ES-I3 (cell line): ENCODE measurements around the gene EVA1A.

ENCODE experiments used
- H3K36me3 ChIP-seq: 2 replicates; pipeline ENCODE4 v1.6.1; 2013; ENCODE audit warnings: mild to moderate bottlenecking, low read length, control low read depth, moderate library complexity; ENCODE audit not compliant: insufficient read depth
- H3K4me1 ChIP-seq: 2 replicates; pipeline ENCODE4 v1.6.1; 2013; ENCODE audit warnings: mild to moderate bottlenecking, control low read depth, low read length; ENCODE audit not compliant: insufficient read depth
- H3K9ac ChIP-seq: 2 replicates; pipeline ENCODE4 v1.6.1; 2013; ENCODE audit warnings: low read depth, mild to moderate bottlenecking, low read length, moderate library complexity
- H3K9me3 ChIP-seq: 2 replicates; pipeline ENCODE4 v1.6.1; 2013; ENCODE audit warnings: mild to moderate bottlenecking, low read length, moderate library complexity; ENCODE audit not compliant: control insufficient read depth, insufficient read depth

EVA1A gene

GRCh38 chr2:75465317-75465984, 95.3 kb downstream of the EVA1A start:
- peaks cover 6% of the 10 kb centered on the region; the same call in 1 of the 2 replicates for H3K4me1 ChIP-seq
- H3K36me3 ChIP-seq = no peaks in the 10 kb centered on the region
- H3K9ac ChIP-seq = no peak overlapping the region
- H3K9me3 ChIP-seq = no peaks in the 10 kb centered on the region

GRCh38 chr2:75464348-75464946, 96.3 kb downstream of the EVA1A start:
- Histone ChIP-seq H3K4me1 (peaks cover 6% of the 10 kb centered on the region; the same call in 1 of the 2 replicates), H3K36me3 (no peaks in the 10 kb centered on the region), H3K9ac (no peak overlapping the region), H3K9me3 (no peaks in the 10 kb centered on the region)

- H3K9ac ChIP-seq = no peak overlapping the region
- H3K36me3 ChIP-seq = no peaks in the 10 kb centered on the region
- H3K9me3 ChIP-seq = no peaks in the 10 kb centered on the region
- H3K4me1 ChIP-seq = peaks cover 8% of the 10 kb centered on the region; the same call in 1 of the 2 replicates
Measured at GRCh38 chr2:75462721-75463120, 98.0 kb downstream of the EVA1A start.

DNA sequence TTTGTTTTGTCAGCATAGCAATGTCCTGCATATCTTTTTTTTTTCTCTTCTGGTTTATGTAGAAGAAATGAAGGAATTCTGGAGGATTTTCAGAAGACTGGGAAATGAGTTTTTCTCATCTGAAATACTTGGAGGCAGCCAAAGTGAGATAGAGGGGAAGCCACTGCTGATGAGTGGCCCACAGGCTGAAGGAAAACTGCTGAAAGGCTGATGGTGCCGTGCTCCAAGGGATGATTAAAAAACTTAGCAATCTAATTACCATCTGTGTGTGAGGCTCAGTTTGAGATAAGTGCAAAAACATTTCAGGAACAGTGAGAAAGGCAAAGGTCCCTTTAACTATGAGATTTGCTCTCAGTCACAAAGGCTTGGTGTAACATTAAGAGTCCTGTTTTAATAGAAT, 98.5 kb downstream of the EVA1A start:
- Histone ChIP-seq H3K36me3 (no peaks in the 10 kb centered on the region), H3K9me3 (no peaks in the 10 kb centered on the region), H3K4me1 (peaks cover 10% of the 10 kb centered on the region; the same call in 1 of the 2 replicates), H3K9ac (no peak overlapping the region)

- peaks cover 10% of the 10 kb centered on the region; the same call in 1 of the 2 replicates for H3K4me1 ChIP-seq
- no peaks in the 10 kb centered on the region for H3K36me3 ChIP-seq
- H3K9ac ChIP-seq = no peak overlapping the region
- H3K9me3 ChIP-seq = no peaks in the 10 kb centered on the region
Measured at GRCh38 chr2:75460630-75461029, 100.1 kb downstream of the EVA1A start.

DNA sequence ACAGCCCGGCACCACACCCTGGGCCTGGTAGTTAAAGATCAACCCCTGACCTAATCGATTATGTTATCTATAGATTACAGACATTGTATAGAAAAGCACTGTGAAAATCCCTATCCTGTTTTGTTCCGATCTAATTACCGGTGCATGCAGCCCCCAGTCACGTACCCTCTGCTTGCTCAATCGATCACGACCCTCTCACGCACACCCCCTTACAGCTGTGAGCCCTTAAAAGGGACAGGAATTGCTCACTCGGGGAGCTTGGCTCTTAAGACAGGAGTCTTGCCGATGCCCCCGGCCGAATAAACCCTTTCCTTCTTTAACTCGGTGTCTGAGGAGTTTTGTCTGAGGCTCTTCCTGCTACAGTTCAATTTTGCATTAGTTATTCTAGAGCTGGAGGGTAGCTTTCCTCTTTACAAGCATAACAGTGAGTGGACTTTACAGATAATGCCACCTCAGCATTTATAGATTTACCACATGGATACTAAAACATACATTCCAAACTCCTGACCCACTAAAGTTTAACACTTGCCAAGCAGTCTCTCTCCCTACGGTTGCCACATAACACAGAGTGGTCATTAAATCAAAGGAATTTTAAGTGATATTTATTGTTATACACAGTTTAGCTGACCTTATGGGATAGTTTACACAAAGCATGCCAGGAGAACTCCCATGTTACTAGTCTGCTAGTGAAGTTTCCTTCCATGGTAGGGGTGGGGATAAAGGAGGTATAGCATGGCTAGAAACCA, 101.0 kb downstream of the EVA1A start:
- Histone ChIP-seq H3K36me3 (no peaks in the 10 kb centered on the region), H3K4me1 (peaks cover 10% of the 10 kb centered on the region; the same call in 1 of the 2 replicates), H3K9me3 (no peaks in the 10 kb centered on the region), H3K9ac (no peak overlapping the region)

DNA sequence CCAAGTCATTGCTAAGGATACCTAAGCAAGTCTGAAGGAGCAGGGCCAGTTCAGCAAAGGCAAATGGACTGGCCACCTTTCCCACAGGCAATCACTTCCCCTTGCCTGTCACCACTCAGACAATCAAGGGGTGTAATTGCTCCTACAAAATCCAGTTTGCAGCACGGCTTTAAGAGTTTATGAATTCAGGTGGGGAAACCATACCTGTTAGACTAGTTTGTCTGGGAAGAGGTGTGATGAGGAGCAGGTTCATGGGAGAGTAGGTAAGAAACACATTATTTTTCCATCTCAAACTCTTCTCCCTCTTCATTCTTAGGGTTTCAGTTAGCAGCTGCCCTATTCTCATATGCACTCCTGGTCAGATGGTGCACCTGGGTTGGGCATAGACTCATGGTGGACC, 102.5 kb downstream of the EVA1A start:
- Histone ChIP-seq H3K9ac (no peak overlapping the region), H3K4me1 (peaks cover 23% of the 10 kb centered on the region), H3K36me3 (no peaks in the 10 kb centered on the region), H3K9me3 (no peaks in the 10 kb centered on the region)

GRCh38 chr2:75456825-75457224, 103.9 kb downstream of the EVA1A start:
- peaks cover 17% of the 10 kb centered on the region for H3K4me1 ChIP-seq
- no peak overlapping the region for H3K9ac ChIP-seq
- no peaks in the 10 kb centered on the region for H3K9me3 ChIP-seq
- H3K36me3 ChIP-seq = no peaks in the 10 kb centered on the region

DNA sequence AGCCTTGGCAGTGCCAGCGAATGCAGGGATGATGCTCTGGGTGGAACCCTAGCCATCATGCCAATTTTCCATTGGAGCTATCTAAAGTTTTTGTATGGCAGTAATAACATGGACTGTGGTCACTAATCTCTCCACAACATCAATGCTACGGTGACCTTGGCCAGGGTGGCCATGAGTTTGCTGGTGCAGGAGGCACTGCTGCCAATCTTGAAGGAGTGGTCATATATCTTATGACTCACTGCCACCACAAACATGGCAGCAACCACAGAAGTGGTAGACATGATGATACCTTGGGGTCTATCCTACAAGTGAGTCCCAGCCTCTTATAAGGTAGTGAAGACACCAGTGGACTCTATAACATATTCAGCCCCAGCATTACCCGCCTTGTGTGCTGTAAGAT, 104.6 kb downstream of the EVA1A start:
- Histone ChIP-seq H3K9me3 (no peaks in the 10 kb centered on the region; the same call in 1 of the 2 replicates), H3K36me3 (no peaks in the 10 kb centered on the region), H3K9ac (no peak overlapping the region), H3K4me1 (peaks cover 17% of the 10 kb centered on the region)

DNA sequence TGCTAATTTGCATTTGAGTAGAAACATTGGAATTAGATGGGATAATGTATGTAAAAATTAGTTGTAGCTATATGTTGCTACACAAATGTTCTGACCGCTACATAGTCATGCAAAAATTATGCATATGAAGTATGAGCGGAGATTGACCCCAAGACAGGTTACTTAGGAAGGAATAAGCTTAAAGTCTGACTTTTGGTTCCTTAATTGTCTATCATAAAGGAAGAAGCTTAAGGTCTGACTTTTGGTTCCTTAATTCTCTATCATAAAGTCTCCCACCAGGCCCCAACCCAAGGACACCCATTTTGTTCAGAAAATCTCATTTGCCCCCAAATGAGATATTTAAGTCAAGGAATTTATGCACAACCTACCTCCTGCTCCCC, 106.5 kb downstream of the EVA1A start:
- Histone ChIP-seq H3K9me3 (peaks cover under 1% of the 10 kb centered on the region; the same call in 1 of the 2 replicates), H3K9ac (no peak overlapping the region), H3K36me3 (no peaks in the 10 kb centered on the region), H3K4me1 (peaks cover 17% of the 10 kb centered on the region)

- Histone ChIP-seq H3K36me3 (no peaks in the 10 kb centered on the region), H3K4me1 (peaks cover 17% of the 10 kb centered on the region), H3K9me3 (peaks cover 6% of the 10 kb centered on the region; the same call in 1 of the 2 replicates), H3K9ac (no peak overlapping the region)
Measured at GRCh38 chr2:75453384-75454240, 107.1 kb downstream of the EVA1A start.

DNA sequence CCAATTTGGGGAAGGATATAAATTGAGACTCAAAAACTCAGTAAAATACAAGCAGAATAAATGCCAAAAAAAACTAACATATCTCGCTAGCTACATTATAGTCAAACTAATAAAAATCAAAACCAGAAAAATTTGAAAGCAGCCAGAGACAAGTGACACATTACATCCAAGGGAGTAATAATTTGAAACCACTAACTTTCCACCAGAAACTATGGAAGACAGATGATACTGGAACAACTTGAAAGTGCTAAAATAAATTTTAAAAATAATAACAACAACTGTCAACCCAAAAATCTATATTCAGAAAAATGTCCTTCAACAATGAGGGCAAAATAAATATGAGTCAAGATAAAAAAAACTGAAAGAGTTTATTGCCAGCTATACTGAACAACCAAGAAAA, 110.7 kb downstream of the EVA1A start:
- no peaks in the 10 kb centered on the region for H3K36me3 ChIP-seq
- peaks cover 10% of the 10 kb centered on the region; the same call in 1 of the 2 replicates for H3K9me3 ChIP-seq
- no peak overlapping the region for H3K9ac ChIP-seq
- H3K4me1 ChIP-seq = peaks cover 13% of the 10 kb centered on the region

DNA sequence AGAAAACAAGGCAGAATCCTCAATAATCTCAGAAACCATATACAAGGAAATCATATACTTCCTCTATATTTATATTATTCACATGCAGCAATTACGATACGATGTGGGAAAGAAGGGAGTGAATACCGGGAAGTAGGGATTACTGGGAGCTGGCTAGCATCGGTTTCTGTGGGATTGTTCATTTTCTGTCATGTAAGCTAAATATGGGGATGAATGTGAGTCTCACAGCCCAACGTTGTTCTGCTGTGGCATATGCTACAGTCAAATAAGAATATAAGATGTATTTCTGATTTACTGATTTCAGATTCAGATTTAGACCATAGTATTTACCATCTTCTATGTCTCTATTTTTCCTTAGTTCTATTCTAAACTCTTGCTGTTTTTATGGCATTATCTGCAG, 113.6 kb downstream of the EVA1A start:
- peaks cover 10% of the 10 kb centered on the region; the same call in 1 of the 2 replicates for H3K9me3 ChIP-seq
- H3K4me1 ChIP-seq = no peaks in the 10 kb centered on the region
- H3K9ac ChIP-seq = no peak overlapping the region
- H3K36me3 ChIP-seq = no peaks in the 10 kb centered on the region
